ENCODE results near the gene DNAJC4.

DNAJC4 gene

DNA sequence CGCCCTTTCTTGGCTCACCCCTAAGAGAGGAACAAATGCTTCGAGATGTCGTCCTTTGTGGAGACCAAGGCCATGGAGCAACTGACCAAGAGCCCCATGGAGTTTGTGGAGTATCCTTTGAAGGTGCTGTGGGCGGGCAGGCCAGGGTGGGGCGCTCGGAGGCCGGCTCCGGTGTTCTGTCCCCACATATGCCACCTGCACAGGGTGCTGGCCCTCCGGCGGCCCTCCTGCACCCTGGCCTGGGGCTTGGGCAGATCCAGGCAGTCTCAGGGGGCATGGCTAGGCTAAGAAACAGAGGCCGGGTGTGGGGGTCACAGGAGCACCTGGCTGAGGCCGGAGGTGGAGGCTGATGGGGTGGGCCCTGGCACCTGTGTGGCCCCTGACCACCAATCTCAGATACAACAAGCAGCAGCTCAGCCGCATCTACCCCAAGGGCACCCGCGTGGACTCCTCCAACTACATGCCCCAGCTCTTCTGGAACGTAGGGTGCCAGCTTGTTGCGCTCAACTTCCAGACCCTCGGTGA lies 31.3 kb downstream of the DNAJC4 start:
- H3K27ac ChIP-seq, result no peak overlapping the region
- TF ChIP-seq, protein P1, sequence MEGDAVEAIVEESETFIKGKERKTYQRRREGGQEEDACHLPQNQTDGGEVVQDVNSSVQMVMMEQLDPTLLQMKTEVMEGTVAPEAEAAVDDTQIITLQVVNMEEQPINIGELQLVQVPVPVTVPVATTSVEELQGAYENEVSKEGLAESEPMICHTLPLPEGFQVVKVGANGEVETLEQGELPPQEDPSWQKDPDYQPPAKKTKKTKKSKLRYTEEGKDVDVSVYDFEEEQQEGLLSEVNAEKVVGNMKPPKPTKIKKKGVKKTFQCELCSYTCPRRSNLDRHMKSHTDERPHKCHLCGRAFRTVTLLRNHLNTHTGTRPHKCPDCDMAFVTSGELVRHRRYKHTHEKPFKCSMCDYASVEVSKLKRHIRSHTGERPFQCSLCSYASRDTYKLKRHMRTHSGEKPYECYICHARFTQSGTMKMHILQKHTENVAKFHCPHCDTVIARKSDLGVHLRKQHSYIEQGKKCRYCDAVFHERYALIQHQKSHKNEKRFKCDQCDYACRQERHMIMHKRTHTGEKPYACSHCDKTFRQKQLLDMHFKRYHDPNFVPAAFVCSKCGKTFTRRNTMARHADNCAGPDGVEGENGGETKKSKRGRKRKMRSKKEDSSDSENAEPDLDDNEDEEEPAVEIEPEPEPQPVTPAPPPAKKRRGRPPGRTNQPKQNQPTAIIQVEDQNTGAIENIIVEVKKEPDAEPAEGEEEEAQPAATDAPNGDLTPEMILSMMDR (conservative IDR thresholded peaks at IDR 0.05), result no peak
- no peak for TF ChIP-seq ZFX (IDR thresholded peaks at IDR 0.05)

DNA sequence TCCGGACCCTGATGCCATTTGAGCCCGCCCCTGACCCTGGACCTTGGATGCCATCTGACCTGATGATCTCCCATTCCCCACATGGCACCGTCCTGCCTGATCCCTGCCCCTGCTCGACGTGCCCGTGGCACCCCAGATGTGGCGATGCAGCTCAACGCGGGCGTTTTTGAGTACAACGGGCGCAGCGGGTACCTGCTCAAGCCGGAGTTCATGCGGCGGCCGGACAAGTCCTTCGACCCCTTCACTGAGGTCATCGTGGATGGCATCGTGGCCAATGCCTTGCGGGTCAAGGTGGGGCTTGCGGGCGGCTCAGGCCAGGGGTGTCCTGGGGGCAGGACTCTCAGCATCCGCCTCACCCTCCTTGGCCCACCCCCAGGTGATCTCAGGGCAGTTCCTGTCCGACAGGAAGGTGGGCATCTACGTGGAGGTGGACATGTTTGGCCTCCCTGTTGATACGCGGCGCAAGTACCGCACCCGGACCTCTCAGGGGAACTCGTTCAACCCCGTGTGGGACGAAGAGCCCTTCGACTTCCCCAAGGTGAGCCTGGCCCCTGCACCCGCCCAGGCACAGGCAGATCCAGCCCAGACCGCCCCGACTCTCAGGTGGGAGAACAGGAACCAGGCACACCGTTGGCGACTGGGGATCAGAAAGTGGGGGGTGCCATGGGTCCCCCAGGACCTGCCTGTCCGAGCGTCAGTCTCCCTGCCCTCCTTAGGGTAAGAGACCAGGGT lies 32.1 kb downstream of the DNAJC4 start:
- H3K27ac ChIP-seq, result no peak overlapping the region
- TF ChIP-seq, protein P1 (conservative IDR thresholded peaks at IDR 0.05), result no peak
- TF ChIP-seq ZFX (IDR thresholded peaks at IDR 0.05), result no peak

DNA sequence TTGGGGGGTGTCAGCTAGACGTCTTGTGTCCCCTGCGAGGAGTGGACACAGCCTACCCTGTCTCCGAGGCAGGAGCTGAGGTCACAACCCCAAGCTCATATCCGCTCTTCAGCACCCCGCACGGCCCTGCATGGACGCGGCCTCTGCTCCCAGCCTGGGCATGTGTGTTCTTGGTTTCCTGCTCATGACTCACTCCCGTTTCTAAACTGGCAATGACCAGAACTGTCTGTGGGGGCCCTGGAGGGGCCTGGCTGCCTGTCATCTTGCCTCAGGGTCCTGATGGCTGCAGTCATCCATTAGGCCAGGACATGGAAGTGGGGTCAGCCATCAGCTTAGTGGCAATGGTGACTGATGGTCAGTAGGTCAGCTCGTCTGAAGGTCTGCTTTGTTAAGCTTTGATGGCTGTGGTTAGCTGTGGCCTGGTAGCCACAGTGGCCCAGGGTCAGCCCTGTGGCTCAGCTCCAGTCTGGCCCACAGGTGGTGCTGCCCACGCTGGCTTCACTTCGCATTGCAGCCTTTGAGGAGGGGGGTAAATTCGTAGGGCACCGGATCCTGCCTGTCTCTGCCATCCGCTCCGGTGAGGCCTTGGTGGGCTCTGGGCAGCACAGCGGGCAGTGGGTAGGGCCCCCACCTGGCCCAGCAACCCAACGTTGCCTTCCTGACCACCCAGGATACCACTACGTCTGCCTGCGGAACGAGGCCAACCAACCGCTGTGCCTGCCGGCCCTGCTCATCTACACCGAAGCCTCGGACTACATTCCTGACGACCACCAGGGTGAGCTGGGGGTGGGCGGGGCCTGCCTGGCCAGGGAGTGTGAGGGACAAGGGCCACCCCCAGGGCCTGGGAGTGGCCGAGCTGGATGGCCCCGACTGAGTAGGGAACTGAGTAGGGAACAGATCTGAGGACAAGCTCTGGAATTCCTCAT lies 32.9 kb downstream of the DNAJC4 start:
- no peak overlapping the region for H3K27ac ChIP-seq
- TF ChIP-seq ZFX (IDR thresholded peaks at IDR 0.05), result no peak
- TF ChIP-seq, protein P1 (conservative IDR thresholded peaks at IDR 0.05), result no peak

DNA sequence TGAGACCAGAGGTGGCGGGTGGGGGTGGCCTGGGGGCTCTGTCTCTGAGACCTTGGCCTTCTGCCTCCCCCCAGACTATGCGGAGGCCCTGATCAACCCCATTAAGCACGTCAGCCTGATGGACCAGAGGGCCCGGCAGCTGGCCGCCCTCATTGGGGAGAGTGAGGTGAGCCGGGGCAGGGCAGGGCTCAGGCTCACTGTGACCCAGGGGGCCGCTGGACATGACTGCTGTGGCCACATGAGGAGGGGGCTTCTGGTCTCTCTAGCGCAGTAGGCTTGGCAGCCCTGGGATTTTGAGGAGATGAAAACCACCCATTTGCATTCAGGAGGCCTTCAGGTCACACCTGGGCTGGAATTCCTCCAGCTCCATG lies 33.6 kb downstream of the DNAJC4 start:
- no peak overlapping the region for H3K27ac ChIP-seq
- TF ChIP-seq, protein P1 (conservative IDR thresholded peaks at IDR 0.05), result no peak
- TF ChIP-seq ZFX (IDR thresholded peaks at IDR 0.05), result no peak

DNA sequence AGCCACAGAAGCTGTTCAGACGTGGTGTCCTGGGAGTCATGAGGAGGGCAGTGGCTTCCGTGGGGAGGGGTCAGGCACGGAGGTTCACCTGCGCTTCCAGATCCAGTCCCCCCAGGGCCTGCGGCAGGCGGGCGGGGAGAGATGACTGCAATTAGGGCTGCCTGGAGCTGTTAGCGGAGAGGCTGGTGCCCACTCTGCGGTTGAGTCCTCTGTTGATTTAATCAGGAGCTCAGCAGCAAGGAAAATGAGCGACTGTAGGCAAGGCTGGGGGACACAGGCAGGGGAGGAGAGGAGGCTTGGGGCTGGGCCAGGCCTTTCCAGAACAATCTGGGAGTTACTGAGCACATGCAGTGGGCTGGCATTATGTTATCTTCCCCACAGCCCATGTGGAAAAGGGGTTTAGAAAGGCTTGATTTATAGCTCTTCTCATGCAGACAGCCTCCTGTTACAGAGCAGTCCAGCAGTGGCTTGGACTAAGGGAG lies 34.1 kb downstream of the DNAJC4 start:
- TF ChIP-seq ZFX (IDR thresholded peaks at IDR 0.05), result no peak
- TF ChIP-seq, protein P1 (conservative IDR thresholded peaks at IDR 0.05), result no peak
- no peak overlapping the region for H3K27ac ChIP-seq

DNA sequence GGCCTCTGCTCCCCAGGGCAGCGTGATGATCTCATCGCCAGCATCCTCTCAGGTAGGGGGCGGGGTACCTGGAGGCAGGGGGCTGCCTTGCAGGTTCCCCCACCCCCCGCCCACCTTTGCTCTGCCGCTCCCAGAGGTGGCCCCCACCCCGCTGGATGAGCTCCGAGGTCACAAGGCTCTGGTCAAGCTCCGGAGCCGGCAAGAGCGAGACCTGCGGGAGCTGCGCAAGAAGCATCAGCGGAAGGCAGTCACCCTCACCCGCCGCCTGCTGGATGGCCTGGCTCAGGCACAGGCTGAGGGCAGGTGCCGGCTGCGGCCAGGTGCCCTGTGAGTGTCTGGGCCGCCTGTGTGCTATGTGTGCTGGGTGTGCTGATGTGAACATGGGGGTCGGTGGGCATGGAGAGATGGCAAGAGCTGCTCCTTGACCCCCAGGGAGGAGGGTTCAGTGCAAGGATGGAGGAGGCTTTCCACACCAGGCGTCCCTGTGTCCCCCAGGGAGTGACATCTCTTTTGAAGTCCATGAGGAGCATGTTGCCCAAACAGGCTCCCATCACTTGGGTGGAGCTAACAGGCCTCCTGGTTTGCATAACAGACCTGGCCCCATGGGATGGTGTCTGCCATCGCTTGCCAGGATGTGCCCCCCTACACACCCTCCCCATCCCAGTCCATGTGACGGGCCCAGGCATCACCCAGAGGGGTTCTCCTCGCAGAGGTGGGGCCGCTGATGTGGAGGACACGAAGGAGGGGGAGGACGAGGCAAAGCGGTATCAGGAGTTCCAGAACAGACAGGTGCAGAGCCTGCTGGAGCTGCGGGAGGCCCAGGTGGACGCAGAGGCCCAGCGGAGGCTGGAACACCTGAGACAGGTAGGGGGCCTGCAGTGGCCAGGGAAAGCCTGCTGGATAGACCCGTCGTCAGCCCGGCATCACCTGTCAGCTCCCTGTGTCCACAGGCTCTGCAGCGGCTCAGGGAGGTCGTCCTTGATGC lies 35.1 kb downstream of the DNAJC4 start:
- TF ChIP-seq, protein P1 (conservative IDR thresholded peaks at IDR 0.05), result no peak
- no peak for TF ChIP-seq ZFX (IDR thresholded peaks at IDR 0.05)
- H3K27ac ChIP-seq, result no peak overlapping the region
